ENCODE measurements around the gene ELP4.
"Not testable (repeated sequence)": the region's sequence is repeated elsewhere in the genome, so short reads cannot be mapped to it uniquely, and the experiment has no call there.

ELP4 gene

GRCh38 chr11:31646216-31646615, 136.6 kb downstream of the ELP4 start:
- no peak for DNase-seq (ENCODE audit: low spot score)

- DNase-seq (ENCODE audit: low spot score): no peak
These were observed 139.8 kb downstream of the ELP4 start for GRCh38 chr11:31649129-31649966.

- DNase-seq (ENCODE audit: low spot score): no peak
These were observed 141.6 kb downstream of the ELP4 start for GRCh38 chr11:31651208-31651607.

- DNase-seq (ENCODE audit: low spot score): no peak
These were observed 142.3 kb downstream of the ELP4 start for GRCh38 chr11:31651822-31652221.

GRCh38 chr11:31652528-31652927, 143.0 kb downstream of the ELP4 start:
- no peak for DNase-seq (ENCODE audit: low spot score)

DNA sequence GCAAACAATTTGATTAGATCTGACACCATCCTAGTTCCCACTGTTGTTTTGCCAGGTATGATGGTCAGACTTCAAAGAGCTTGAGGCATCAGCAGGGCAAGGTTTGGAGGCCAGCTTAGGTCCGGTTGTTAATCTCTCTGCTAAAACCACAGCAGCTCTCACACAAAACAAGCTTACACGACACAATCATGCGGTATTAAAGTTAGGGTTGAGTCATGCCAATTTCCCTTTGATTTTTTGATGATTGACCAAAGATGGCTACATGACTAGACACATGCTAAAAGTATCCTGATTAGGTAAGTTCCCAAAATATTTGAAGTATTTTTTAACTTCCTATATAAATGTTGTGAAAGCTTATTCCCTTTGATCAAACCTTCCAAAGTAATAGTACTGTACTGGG, 145.9 kb downstream of the ELP4 start:
- DNase-seq (ENCODE audit: low spot score): no peak

DNA sequence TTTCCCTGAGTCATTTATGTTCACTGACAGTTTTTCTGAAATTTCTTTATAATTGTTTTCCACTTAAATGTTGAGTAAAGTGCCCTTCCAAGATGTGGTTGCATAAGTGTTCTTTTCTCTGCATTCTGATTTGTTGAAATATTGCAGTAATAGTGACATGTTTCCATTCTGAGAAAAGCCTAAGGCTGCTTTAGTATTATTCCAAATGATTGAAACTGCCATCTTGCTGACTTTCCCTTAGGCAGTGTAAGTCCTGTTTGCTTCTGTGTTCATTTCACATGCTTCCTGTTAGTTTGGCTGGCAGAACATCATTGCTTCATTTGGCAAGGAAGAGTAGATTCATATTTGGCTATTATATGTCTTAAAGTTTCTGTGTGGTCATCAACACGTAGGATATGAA, 146.5 kb downstream of the ELP4 start:
- DNase-seq (ENCODE audit: low spot score): no peak

DNA sequence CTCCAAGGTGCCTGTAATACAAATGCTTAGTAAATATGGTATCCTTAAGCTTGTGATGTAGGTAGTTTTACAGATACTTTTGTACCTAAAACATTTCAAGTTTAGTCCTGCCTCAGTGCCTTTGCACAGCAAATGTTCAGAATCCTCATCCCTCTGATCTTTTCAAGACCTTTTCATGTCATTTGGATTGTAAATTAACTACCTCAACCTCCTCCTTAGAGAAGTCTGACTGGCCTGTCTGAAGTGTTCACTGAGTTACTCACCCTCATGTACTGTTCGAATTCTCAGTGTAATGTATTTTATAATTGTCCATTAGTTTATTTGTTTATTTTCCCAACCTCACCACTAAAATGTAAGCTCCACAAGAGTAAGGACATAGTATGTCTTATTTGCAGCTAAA, 147.5 kb downstream of the ELP4 start:
- no peak for DNase-seq (ENCODE audit: low spot score)

DNA sequence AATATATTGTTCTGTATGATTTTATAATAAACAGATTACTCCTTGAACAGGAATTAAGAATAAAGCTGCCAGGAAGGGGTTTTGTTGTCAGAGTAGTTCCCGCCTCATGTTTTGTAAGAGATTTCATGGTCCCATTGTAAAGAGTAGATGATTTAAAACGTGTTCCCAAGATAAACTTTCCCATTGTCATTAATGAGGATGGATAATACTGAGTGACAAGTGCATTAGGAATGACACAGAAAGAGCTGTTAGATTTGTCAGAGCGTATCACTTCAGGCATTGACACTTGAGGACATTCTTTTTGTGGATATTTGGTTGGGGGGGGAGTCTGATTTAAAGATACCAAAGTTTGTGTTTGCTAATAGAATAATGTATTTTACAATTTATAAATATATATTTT, 154.6 kb downstream of the ELP4 start:
- no peak for DNase-seq (ENCODE audit: low spot score)

DNA sequence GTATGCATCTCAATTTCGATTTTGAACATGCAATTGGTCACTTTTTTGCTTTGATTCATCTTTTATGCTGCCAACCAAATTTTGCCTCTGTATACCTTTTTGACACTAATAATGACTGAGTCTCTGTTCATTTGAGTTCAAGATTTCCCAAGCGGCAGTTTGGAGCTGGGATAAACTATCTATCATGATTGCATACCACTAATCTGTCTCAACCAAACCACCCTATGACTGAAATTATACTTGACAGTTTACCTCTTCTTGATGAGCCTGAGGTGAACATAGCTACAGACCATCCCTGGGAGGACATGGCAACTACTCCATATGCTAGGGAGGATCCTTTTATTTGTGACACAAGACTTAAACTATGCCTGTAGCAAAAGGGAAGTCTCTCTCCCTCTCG, 155.4 kb downstream of the ELP4 start:
- no peak for DNase-seq (ENCODE audit: low spot score)

- no peak for DNase-seq (ENCODE audit: low spot score)
These were observed 162.1 kb downstream of the ELP4 start for GRCh38 chr11:31671681-31672080.

DNA sequence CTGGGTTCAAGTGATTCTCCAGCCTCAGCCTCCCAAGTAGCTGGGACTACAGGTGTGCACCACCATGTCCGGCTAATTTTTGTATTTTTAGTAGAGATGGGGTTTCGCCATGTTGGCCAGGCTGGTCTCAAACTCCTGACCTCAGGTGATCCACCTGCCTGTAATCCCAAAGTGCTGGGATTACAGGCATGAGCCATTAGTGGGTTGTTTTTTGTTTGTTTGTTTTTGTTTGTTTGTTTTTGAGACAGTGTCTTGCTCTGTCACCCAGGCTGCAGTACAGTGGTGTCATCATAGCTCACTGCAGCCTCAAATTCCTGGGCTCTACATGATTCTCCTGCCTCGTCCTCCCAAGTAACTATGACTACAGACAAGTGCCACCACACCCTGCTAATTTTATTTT, 163.5 kb downstream of the ELP4 start:
- DNase-seq (ENCODE audit: low spot score): not testable (repeated sequence)

DNA sequence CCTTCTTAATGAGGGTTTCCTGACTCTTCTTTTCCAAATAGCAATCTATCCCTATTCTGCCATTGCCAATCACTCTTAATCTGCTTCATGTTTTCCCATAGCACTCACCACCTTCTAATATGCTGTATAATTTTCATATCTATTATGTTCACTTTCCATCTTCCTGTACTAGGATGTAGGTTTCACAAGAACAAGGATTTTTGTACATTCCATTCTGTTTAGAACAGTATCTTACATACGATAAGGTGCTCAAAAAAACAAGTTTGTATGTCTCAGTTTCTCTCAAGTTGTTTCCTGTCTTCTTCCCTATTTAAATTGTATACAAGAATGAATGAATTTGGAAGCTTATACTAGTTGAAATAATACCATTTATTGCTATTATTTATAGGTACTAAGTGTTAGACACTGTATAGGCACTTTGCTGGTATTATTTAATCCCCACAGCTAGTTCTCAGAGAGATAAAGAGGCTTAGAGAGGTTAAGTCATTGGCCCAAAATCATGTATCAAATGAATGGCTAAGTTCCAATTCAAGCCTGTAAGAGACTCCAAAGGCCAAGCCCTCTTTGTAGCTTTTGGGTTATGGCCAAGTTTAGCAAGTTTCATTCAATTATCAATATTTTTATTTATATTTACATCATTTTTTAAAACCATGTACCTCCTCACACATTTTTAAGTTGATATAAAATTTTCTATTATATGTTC, 166.9 kb downstream of the ELP4 start:
- DNase-seq (ENCODE audit: low spot score): no peak

DNA sequence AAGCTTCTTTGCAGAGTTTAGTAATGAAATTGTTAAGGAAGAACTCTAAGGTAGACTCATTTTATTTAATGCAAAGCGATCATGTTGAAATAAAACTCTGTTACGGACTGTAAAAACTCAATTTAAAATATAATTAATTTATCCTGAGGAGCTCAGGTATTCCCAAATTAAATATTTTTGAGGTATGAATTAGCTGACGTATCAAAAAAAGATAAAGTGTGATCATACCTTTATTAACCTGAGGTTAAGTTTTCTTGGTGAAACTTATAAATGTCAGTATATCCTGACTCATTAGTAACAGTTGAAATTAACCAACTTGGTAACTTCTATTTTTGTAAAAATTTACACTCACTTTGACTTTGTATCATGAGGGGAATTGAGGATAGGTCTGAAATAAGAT, 171.2 kb downstream of the ELP4 start:
- DNase-seq (ENCODE audit: low spot score): no peak

GRCh38 chr11:31687256-31687655, 177.7 kb downstream of the ELP4 start:
- DNase-seq (ENCODE audit: low spot score): no peak

DNA sequence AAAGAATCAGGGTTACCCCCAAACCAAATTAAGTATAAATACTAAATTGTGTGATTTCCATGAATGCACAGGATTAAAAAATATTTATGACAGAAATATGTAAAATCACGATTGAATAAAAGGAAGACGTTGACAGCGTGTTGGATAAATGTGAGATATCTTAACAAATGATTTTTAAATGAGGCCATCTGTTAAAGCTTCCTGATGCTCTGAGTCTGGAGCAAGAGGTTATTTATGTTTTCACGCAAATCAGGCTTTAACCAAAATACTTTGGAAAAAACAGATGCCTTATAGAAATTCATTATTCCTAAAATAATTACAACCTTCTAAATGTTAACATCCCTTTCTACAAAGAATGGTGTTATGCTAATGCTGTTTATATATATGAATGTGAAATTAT, 178.3 kb downstream of the ELP4 start:
- DNase-seq (ENCODE audit: low spot score): no peak

DNA sequence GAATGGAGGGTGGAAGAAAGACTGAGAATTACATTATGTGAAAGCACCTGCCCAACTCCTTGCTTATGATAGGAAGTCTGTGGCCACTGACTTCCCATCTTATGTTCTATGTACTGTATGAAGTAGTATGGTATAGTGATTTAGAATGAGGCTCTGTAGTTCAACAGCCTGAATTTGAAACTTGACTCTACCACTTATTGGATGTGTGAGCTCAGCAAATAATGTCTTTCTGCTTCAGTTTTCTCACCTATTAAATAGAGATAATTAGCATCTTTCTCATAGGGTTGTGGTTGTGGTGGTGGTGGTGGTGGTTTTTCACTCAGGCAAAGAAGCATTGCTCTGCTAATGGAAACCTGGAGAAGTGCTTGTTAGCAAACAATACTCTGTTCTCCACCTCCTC, 180.0 kb downstream of the ELP4 start:
- no peak for DNase-seq (ENCODE audit: low spot score)

DNA sequence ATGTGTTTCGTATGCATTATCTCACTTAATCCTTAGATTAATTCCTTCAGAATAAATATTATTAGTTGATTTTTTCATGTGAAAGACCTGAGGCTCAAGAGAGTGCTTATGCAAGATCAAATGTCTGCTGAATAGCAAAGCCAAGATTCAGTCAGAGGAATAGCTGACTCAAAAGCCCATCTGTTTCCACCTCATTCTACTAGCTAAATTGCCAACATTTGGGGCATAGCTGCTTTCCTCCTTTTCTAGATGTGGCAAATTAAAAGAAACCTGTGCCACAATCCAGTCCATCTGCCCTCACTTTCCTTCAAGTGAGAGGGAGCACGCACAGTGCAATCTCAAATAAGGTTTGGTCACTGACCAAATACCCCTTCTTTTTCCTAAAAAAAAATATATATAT, 180.5 kb downstream of the ELP4 start:
- no peak for DNase-seq (ENCODE audit: low spot score)

- no peak for DNase-seq (ENCODE audit: low spot score)
These were observed 180.9 kb downstream of the ELP4 start for GRCh38 chr11:31690516-31690915.

- DNase-seq (ENCODE audit: low spot score): no peak
These were observed 182.9 kb downstream of the ELP4 start for GRCh38 chr11:31692466-31692865.

DNA sequence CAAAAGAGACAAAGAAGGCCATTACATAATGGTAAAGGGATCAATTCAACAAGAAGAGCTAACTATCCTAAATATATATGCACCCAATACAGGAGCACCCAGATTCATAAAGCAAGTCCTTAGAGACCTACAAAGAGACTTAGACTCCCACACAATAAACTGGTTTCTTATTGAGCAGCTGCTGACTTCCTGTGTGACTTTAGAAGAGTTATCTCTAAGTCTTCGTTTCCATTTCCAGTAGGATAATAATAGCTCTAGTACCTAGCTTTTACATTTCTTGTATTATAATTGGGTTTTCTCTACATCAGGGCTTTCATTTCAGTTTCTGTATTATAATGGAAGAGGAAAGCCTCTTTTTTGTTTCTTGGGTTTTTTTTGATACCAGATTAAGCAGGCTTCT, 187.5 kb downstream of the ELP4 start:
- DNase-seq (ENCODE audit: low spot score): not testable (repeated sequence)

GRCh38 chr11:31699066-31699465, 189.5 kb downstream of the ELP4 start:
- no peak for DNase-seq (ENCODE audit: low spot score)

DNA sequence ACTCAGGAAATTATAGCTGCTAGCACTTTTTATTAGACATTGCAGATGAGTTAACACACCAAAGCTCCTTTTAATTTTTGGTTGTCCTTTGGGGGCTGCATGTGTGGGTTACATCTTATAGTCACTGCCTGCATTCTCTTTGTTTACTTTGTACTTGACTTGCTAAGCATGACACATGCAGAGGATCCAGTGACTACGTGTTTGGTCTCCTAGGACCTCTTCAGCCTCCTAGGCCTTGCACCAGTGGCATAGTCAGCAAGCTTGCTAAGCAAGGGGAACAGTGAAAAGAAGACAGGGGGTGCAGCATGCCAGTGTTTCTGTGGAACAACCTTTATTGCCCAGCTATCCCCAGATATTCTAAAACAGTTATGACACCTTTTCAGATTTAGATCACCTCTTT, 193.4 kb downstream of the ELP4 start:
- no peak for DNase-seq (ENCODE audit: low spot score)

GRCh38 chr11:31706357-31706756, 196.8 kb downstream of the ELP4 start:
- no peak for DNase-seq (ENCODE audit: low spot score)

Data from activated CD4-positive, alpha-beta T cell treated with anti-CD3 and anti-CD28 coated beads, Interleukin-2, Interleukin-4, amounts not matched to agents 100 ng/mL and 50 ng/mL, durations not matched to agents 16 hours and 8 hours (primary cell).